HG03571 (cell line): ENCODE results near the gene ZBTB7C.

Experiments used
- ATAC-seq: cut with Tn5 transposase; IDR thresholded peaks from one replicate; pipeline ENCODE4 v1.9.1; 2021; ENCODE audit not compliant: unreplicated experiment

Gene ZBTB7C

DNA sequence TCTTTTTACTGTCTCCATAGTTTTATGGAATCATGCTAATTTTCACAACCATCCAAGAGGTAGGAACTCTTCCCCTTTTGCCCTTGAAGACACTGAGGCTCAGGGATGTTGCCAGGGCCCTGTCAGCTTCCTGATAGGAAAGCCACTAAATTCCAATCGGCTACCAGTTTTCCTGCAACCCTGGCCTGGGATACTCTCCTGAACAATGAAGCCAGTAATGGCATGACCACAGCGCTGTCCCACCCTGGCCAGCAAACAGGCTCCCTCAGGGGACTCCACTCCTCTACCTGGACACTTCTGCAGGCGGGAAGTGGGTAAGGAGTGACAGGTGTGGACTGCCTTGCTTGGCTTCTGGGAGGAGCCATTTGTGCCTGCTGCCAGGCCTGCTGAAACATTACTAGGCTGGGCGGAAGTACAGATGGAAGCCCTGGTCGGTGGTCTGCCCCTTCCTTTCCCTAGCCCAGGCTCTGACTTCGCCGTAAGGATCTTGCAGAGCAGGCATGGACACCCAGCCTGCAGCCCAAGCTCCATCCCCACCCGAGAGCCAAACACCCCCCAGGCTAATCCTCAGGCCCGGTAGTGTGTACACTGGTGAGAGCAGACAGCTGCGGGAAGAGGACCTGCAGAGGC, 400.0 kb downstream of the ZBTB7C start:
- no peak for ATAC-seq

- ATAC-seq, result no peak
Measured at GRCh38 chr18:48007955-48008701, 401.1 kb downstream of the ZBTB7C start.

DNA sequence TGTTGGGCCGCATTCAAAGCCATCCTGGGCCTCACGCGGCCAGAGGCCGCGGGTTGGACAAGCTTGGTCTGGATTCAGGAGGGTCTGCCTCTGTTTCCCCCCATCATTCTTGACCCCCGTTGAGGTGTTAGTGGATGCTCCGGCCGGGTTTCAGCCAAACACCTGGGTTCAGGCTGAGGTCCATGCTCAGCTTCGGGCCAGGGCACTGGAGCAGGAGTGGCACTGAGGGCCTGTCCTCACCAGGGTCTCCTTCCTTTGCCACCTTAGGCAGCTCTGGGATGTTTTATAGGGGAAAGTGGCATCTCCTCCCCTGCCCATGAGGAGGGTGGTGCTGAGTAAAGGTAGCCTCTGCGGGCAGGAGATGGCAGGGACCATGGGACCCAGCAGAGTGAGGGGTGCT, 401.8 kb downstream of the ZBTB7C start:
- ATAC-seq, result no peak

DNA sequence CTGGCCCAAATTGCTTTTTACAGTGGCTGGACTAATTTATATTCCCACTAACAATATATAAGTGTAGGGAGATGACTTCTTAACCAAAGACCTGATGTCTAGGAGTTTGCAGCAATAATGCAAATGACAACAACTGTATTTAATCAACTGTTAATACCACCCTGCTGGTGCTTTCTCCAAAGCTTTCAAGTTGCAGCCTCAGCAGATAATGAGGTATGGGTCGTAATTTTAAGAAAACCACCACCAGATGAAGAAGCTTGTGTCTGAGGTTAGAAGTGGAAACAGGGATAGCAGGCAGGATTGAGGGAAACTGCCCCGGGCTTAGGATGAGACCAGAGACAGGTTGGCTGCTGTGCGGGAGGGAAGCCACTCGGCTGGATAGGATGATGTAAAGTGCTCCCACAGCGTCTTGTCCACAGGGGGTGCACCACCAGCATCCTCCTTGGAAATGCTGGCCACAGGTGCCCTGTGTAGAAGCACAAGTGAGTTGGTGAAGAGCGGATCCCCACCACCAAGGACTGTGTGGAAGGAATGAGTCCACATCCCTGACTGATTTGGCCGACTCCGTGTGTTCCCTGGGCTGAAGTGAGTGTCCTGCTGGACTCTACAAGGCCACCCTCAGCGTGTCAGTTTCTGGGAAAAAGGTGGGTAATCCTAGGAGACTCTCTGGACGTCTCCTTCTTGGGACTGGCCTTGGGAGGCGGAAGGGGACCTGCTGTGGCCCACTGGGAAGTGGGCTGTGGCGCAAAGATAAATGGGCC, 402.6 kb downstream of the ZBTB7C start:
- no peak for ATAC-seq

- ATAC-seq, result no peak
Measured at GRCh38 chr18:48004577-48004976, 404.6 kb downstream of the ZBTB7C start.

GRCh38 chr18:48003426-48004349, 405.5 kb downstream of the ZBTB7C start:
- ATAC-seq, result no peak

- ATAC-seq, result no peak
Measured at GRCh38 chr18:48002933-48003365, 406.2 kb downstream of the ZBTB7C start.

- no peak for ATAC-seq
Measured at GRCh38 chr18:48000701-48001100, 408.5 kb downstream of the ZBTB7C start.

DNA sequence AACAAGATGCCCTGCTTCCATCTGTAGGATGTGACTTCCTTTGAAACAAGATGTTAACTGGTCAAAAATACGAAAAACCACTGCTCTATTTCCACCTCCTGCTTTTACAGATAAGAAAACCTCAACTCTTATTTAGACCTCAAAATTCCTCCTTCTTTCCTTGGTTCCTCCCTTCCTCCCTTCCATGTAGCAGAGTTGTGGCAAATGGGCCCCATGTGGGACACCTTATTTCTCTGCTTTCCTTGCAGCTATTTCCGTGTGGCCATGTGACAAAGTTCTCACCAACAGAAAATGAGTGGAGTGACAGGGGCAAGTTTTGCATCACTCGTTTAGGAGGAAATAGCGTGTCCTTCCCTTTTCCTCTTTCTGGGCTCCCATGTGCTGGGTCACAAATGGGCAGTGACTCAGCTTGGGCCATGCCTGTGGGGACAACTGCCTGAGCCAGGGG, 409.4 kb downstream of the ZBTB7C start:
- no peak for ATAC-seq

DNA sequence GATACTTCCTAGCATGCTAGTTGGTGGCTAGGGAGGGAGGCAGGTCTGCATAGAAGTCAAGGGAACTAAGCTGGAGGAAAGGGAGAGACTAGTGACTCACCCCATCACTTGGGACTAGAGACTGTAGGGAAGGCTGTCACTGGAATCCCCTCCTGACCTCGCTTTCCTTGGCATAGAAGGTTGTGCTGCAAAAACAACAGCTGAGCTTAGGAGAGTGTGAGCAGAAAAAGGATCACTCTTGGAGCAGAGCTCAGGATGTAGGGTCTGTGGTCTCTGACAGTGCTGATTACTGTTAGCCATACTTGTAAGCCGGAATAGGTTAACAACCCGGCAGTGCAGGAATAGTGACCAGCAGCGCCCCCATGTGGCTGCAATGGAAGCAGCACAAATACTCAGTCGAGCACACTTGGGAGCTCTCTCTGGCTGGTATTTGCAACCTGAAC, 411.8 kb downstream of the ZBTB7C start:
- ATAC-seq, result no peak

DNA sequence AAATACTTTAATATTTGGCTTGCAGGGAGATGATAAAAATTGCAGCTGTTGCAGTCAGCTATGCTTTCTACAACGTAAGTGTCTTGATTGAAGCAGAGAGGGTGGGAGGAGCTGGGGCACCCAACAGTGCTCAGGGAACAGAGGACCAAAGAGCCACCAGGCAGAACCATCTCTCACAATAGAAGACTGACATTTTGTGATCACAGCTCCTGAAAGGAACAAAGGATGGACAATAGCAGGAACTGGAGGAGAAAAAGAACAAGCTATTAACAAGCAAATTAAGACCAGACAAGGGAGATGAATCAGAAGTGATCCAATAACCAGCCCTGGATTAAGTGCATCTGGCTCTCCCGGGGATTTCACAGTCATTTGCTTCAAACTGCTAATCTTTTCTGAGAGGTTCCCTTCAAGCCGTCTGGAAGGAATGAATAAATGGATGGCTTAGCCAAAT, 413.1 kb downstream of the ZBTB7C start:
- ATAC-seq, result no peak

GRCh38 chr18:47995654-47996053, 413.5 kb downstream of the ZBTB7C start:
- no peak for ATAC-seq

DNA sequence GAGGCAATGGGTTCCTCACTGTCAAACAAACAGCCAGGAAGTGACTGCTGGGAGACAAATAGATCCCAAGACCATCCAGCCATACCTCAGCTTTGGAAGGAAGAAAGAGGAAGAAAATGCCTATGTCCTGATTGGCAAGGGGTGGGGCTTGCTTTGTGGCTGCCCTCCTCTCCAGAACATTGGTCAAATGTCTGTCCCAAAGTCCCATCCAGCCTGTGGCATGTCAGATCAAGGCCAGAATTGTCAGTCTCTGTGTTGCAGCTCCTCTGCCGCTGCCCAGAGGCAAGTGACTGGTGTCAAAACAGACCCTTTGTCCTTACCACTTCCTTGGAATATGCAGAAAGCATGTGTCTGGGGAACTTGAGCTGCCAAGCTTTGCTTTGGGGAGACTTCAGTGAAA, 415.8 kb downstream of the ZBTB7C start:
- no peak for ATAC-seq

DNA sequence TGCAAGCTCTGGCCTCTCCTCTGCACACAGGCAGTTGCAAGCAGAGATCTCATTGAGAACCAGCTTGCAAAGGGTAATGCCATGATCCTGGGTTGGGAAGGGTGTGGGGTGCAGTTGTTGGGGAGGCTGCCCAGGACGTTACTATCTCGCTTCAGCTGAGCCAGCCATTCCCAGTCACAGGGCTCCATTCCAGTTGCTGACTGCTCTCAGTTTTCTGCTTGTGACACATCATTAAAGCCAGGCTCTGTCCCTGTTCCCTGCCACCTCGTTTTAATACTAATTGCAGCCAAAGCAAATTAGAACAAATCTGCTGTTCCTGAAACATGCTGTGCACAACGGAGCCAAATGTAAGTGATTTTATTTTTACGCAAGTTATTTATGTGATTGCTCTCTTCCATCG, 416.2 kb downstream of the ZBTB7C start:
- ATAC-seq, result no peak

DNA sequence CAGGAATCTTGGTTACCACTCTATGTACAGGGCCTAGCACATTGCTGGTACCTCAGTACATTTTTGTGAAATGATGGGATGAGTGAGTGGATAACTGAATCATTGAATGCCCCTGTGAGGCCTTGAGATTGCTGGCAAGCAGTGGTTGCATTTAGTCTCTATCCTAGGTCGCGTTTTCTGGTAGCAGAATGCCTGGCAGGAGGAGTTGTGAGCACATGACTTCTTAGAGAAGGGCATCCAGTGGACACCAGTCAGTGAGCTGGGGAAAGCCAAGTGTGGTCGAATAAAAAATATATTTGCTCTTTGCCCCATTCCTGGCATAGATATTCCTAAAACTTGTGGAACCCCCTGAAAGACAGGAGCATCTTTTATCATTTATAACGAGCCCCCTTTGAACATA, 416.9 kb downstream of the ZBTB7C start:
- no peak for ATAC-seq

DNA sequence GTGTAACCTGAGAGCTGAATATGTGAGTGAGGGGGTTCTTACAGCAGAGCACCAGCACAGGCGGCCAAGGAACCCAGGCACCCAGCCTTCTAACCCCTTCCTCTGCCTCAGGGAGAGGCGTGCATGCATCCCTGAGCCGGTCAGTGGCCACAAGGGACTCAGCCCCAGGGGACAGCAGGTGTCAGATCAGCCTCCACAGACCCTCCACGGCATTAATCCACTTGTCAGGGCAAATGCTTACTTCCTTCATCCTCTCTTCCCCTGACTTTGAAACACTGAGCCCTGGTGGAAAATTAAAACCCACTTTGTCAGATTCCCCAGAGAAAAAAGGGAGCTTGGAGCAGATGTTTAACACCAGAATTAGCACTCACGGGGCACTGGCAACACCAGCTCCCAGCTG, 418.2 kb downstream of the ZBTB7C start:
- ATAC-seq, result no peak

GRCh38 chr18:47987388-47987699, 421.8 kb downstream of the ZBTB7C start:
- ATAC-seq, result no peak

GRCh38 chr18:47986620-47987387, 422.4 kb downstream of the ZBTB7C start:
- no peak for ATAC-seq

DNA sequence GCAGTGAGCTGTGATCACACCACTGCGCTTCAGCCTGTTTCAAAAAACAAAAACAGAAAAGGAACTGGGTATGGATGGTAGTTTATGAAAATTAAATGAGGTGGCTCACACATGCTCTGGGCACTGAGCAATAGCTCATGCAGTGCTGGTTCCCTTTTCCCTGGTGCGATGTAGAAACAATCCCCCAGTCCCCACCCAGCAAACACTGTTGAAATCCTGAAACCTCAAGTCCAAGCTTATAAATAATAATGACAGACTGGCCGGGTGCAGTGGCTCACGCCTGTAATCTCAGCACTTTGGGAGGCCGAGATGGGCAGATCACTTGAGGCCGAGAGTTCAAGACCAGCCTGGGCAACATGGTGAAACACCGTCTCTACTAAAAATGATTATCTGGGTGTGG, 423.3 kb downstream of the ZBTB7C start:
- no peak for ATAC-seq

DNA sequence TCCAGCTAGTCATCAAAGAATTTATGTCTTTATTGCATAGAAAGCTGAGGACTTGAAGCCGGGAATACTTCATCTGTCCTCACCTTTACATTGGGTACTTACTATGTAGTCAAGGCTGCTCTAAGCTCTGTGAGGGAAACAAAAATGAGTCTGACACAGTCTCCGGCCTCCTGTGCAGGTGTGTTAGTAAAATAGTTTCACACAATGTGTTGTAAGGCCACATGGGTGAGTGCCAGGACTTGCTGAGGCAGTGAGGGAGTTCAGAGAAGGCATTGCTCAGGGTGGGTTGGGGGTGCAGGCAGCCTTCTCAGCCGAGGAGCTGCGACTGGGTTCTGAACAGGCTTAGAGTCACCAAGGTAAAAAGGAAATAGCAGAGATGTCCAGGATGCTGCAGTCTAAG, 424.2 kb downstream of the ZBTB7C start:
- no peak for ATAC-seq
